Gastrocnemius medialis (tissue), 4 donors: ENCODE results near the gene LHX1. TPM values are rescaled to one million over a fixed set of nuclear protein-coding genes. Genes with fewer than 3 reads are reported as not detected.

Experiments used
- ATAC-seq, 2 donors: fragments of 150-250 bp; one replicate each; pipeline ENCODE4 v1.9.1; 2016
- DNase-seq, 2 donors: peaks; one replicate each; pipeline ENCODE4 v3.0.0-alpha.2; 2019
- H3K27ac ChIP-seq, 4 donors: fragments of 200-600 bp; sonication (generic); 1 replicate in 1 of 4; 2 replicates in 3 of 4; pipeline ENCODE4 v1.5.1; 2016 to 2018; ENCODE audit warnings: mild to moderate bottlenecking in 2 of 4, moderate library complexity in 1 of 4
- H3K27me3 ChIP-seq, 3 donors: fragments of 200-600 bp; sonication (generic) in 2 of 3; 1 replicate in 1 of 3; 2 replicates in 2 of 3; pipeline versions ENCODE4 v1.5.1 to v1.6.0; 2016 to 2019; ENCODE audit warnings: mild to moderate bottlenecking in 1 of 3, moderate library complexity in 1 of 3
- H3K36me3 ChIP-seq, 2 donors: fragments of 200-600 bp; sonication (generic) in 1 of 2; one replicate each; pipeline ENCODE4 v1.5.1; 2017 to 2018
- H3K4me1 ChIP-seq, 2 donors: fragments of 200-600 bp; sonication (generic) in 1 of 2; one replicate each; pipeline ENCODE4 v1.5.1; 2016 to 2017; ENCODE audit warnings: mild to moderate bottlenecking in 2 of 2
- H3K4me3 ChIP-seq, 4 donors: fragments of 200-600 bp; sonication (generic) in 3 of 4; 1 replicate in 1 of 4; 2 replicates in 3 of 4; pipeline ENCODE4 v1.5.1; 2016 to 2019; ENCODE audit warnings: mild to moderate bottlenecking in 2 of 4
- H3K9me3 ChIP-seq, 3 donors: fragments of 200-600 bp; sonication (generic) in 2 of 3; 1 replicate in 1 of 3; 2 replicates in 2 of 3; pipeline ENCODE4 v1.5.1; 2016 to 2019
- POLR2A ChIP-seq, 2 donors: fragments of 450-650 bp; IDR thresholded peaks; one replicate each; pipeline ENCODE4 v1.6.1; 2017; ENCODE audit warnings: antibody characterized with exemption in 2 of 2, mild to moderate bottlenecking in 2 of 2, moderate library complexity in 2 of 2
- in situ Hi-C, 4 donors: fragments of 200-750 bp; cut with MboI; loops; one replicate each; pipeline versions ENCODE4 v1.15.0 to v1.8.0; 2017; ENCODE audit warnings: low sequenced_read_pairs in 4 of 4
- intact Hi-C: fragments of 100-400 bp; cut with DNase I; formaldehyde crosslinking; loops from one replicate; pipeline ENCODE4 v1.15.1; 2023; ENCODE audit warnings: low total_unique reads
- total RNA-seq, 4 donors: library from RNA; depleted of rRNA; stranded (reverse); fragments of >200 nt; gene quantifications; one replicate each; pipeline versions ENCODE4 v1.1.0 to v1.2.3, GENCODE V29; 2016
- TF ChIP-seq, protein P1 (sequence below), 5 experiments: fragments of 450-650 bp in 3 of 5; fragments of 200-600 bp in 2 of 5; sonication (generic) in 2 of 5; IDR thresholded peaks in 4 of 5; conservative IDR thresholded peaks in 1 of 5; 1 replicate in 4 of 5; 2 replicates in 1 of 5; pipeline ENCODE4 v1.5.1; 2016 to 2019; ENCODE audit warnings: antibody characterized with exemption in 5 of 5, mild to moderate bottlenecking in 3 of 5, moderate library complexity in 3 of 5

LHX1 gene
- total RNA-seq, 4 donors from 2014 or later: not detected

DNA sequence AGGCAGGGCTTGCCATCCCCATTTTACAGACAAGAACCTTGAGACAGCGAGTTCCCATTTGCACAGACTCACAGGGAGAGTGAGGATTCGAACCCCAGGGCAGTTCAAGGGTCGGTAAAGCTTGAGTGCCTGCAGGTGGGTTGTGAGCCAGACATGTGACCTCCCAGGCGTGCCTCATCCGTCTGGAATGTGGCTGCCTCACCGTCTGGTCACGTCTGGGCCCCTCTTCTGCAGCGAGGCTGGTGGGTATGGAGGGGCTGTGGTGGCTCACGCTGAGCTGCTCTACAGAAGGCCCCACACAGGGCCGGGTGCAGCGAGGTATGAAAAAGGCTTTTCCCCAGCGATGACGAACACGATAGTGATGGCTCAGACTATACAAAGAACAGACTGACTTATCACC, 35.8 kb upstream of the LHX1 start:
- Histone ChIP-seq H3K27me3 (peaks cover 0 to 7% (median 6%) of the 10 kb centered on the region in 3 donors), H3K27ac (no peak overlapping the region), H3K9me3 (no peaks in the 10 kb centered on the region), H3K4me1 (no peaks in the 10 kb centered on the region), H3K4me3 (no peak overlapping the region), H3K36me3 (no peaks in the 10 kb centered on the region)
- intact Hi-C loops: no loop called here
- ATAC-seq (no peak), DNase-seq (no peak)
- in situ Hi-C loops: loop anchor here in 1 of 4 donors (25.0 kb wide), 1 partner anchor 89 kb away; no protein-coding TSS in a partner anchor
- TF ChIP-seq, protein P1, sequence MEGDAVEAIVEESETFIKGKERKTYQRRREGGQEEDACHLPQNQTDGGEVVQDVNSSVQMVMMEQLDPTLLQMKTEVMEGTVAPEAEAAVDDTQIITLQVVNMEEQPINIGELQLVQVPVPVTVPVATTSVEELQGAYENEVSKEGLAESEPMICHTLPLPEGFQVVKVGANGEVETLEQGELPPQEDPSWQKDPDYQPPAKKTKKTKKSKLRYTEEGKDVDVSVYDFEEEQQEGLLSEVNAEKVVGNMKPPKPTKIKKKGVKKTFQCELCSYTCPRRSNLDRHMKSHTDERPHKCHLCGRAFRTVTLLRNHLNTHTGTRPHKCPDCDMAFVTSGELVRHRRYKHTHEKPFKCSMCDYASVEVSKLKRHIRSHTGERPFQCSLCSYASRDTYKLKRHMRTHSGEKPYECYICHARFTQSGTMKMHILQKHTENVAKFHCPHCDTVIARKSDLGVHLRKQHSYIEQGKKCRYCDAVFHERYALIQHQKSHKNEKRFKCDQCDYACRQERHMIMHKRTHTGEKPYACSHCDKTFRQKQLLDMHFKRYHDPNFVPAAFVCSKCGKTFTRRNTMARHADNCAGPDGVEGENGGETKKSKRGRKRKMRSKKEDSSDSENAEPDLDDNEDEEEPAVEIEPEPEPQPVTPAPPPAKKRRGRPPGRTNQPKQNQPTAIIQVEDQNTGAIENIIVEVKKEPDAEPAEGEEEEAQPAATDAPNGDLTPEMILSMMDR (IDR thresholded peaks at IDR 0.05 in 4 of 5, conservative IDR thresholded peaks at IDR 0.05 in 1 of 5): no peak
- no peak for TF ChIP-seq POLR2A (IDR thresholded peaks at IDR 0.05)

- Histone ChIP-seq H3K27me3 (peaks cover 14 to 19% (median 19%) of the 10 kb centered on the region in 3 donors), H3K9me3 (no peaks in the 10 kb centered on the region), H3K36me3 (no peaks in the 10 kb centered on the region), H3K4me1 (no peaks in the 10 kb centered on the region), H3K4me3 (no peak overlapping the region), H3K27ac (no peak overlapping the region)
- in situ Hi-C loops: loop anchor here in 1 of 4 donors (25.0 kb wide), 1 partner anchor 95 kb away; no protein-coding TSS in a partner anchor
- ATAC-seq (no peak), DNase-seq (no peak)
- intact Hi-C loops: no loop called here
- TF ChIP-seq, protein P1 (IDR thresholded peaks at IDR 0.05 in 4 of 5, conservative IDR thresholded peaks at IDR 0.05 in 1 of 5): no peak
- TF ChIP-seq POLR2A (IDR thresholded peaks at IDR 0.05): no peak
Observed at GRCh38 chr17:36907407-36907806, 29.9 kb upstream of the LHX1 start.

- intact Hi-C loops: no loop called here
- Histone ChIP-seq H3K27me3 (peaks cover 14 to 33% (median 26%) of the 10 kb centered on the region in 3 donors), H3K36me3 (no peaks in the 10 kb centered on the region), H3K27ac (no peak overlapping the region), H3K4me1 (no peaks in the 10 kb centered on the region), H3K4me3 (no peak overlapping the region), H3K9me3 (no peaks in the 10 kb centered on the region)
- DNase-seq: no peak
- TF ChIP-seq, protein P1 (IDR thresholded peaks at IDR 0.05 in 4 of 5, conservative IDR thresholded peaks at IDR 0.05 in 1 of 5): no peak
- no peak for TF ChIP-seq POLR2A (IDR thresholded peaks at IDR 0.05)
- ATAC-seq: no peak
- in situ Hi-C loops: loop anchor here in 1 of 4 donors (25.0 kb wide), 1 partner anchor 98 kb away; no protein-coding TSS in a partner anchor
Observed at GRCh38 chr17:36910513-36910912, 26.8 kb upstream of the LHX1 start.

GRCh38 chr17:36911001-36911400, 26.3 kb upstream of the LHX1 start:
- Histone ChIP-seq H3K27me3 (peaks cover 14 to 33% (median 26%) of the 10 kb centered on the region in 3 donors), H3K36me3 (no peaks in the 10 kb centered on the region), H3K27ac (no peak overlapping the region), H3K9me3 (no peaks in the 10 kb centered on the region), H3K4me1 (no peaks in the 10 kb centered on the region), H3K4me3 (no peak overlapping the region)
- in situ Hi-C loops: loop anchor here in 1 of 4 donors (25.0 kb wide), 1 partner anchor 99 kb away; no protein-coding TSS in a partner anchor
- TF ChIP-seq, protein P1 (IDR thresholded peaks at IDR 0.05 in 4 of 5, conservative IDR thresholded peaks at IDR 0.05 in 1 of 5): no peak
- TF ChIP-seq POLR2A (IDR thresholded peaks at IDR 0.05): no peak
- ATAC-seq (no peak), DNase-seq (no peak)
- intact Hi-C loops: no loop called here

- no peak overlapping the region for H3K4me3 ChIP-seq
- no peak for ATAC-seq
- no peaks in the 10 kb centered on the region for H3K4me1 ChIP-seq
- DNase-seq: no peak
- peaks cover 16 to 22% (median 19%) of the 10 kb centered on the region in 3 donors for H3K27me3 ChIP-seq
- intact Hi-C loops: no loop called here
- H3K27ac ChIP-seq: no peak overlapping the region
- in situ Hi-C loops: loop anchor here in 1 of 4 donors (25.0 kb wide), 1 partner anchor 101 kb away; no protein-coding TSS in a partner anchor
- H3K36me3 ChIP-seq: no peaks in the 10 kb centered on the region
- no peaks in the 10 kb centered on the region for H3K9me3 ChIP-seq
- no peak for TF ChIP-seq POLR2A (IDR thresholded peaks at IDR 0.05)
- TF ChIP-seq, protein P1 (IDR thresholded peaks at IDR 0.05 in 4 of 5, conservative IDR thresholded peaks at IDR 0.05 in 1 of 5): no peak
Observed at GRCh38 chr17:36913132-36913531, 24.1 kb upstream of the LHX1 start.
